GM19438 (cell line): ENCODE measurements around the gene IFT172.
"Not testable (repeated sequence)": the region's sequence is repeated elsewhere in the genome, so short reads cannot be mapped to it uniquely, and the experiment has no call there.

Source experiments
- ATAC-seq: cut with Tn5 transposase; IDR thresholded peaks from one replicate; pipeline ENCODE4 v1.9.1; 2021; ENCODE audit warnings: low read depth; ENCODE audit not compliant: unreplicated experiment

IFT172 gene

GRCh38 chr2:27428978-27429541 is 60.5 kb downstream of the IFT172 start:
- peak; percentile 69 for ATAC-seq

- peak; percentile 81 for ATAC-seq
Measured at GRCh38 chr2:27428213-27428977, 61.1 kb downstream of the IFT172 start, which contains the start of gene NRBP1. Gene NRBP1 (plus strand): TSS chr2:27428631. CDS start chr2:27433274, 4,643 bp downstream.

- no peak for ATAC-seq
Measured at GRCh38 chr2:27427863-27428212, 61.7 kb downstream of the IFT172 start.

- ATAC-seq = not testable (repeated sequence)
Measured at GRCh38 chr2:27425039-27425438, 64.5 kb downstream of the IFT172 start.

GRCh38 chr2:27422958-27423357 is 66.6 kb downstream of the IFT172 start:
- no peak for ATAC-seq

- ATAC-seq = no peak
Measured at GRCh38 chr2:27421660-27422250, 67.8 kb downstream of the IFT172 start.

- no peak for ATAC-seq
Measured at GRCh38 chr2:27420996-27421395, 68.5 kb downstream of the IFT172 start.

- ATAC-seq = no peak
Measured at GRCh38 chr2:27416151-27416550, 73.4 kb downstream of the IFT172 start.

- no peak for ATAC-seq
Measured at GRCh38 chr2:27412419-27413152, 77.0 kb downstream of the IFT172 start.

GRCh38 chr2:27409321-27410073 is 80.0 kb downstream of the IFT172 start, which contains the start of gene PPM1G:
Gene PPM1G (minus strand): TSS chr2:27409591. CDS start chr2:27409422, 169 bp downstream.
- ATAC-seq = peak; percentile 91

- peak; percentile 16 for ATAC-seq
Measured at GRCh38 chr2:27408601-27409320, 80.8 kb downstream of the IFT172 start.

GRCh38 chr2:27407798-27408491 is 81.6 kb downstream of the IFT172 start:
- no peak for ATAC-seq

GRCh38 chr2:27400348-27401135 is 89.0 kb downstream of the IFT172 start:
- ATAC-seq = no peak

GRCh38 chr2:27398962-27399361 is 90.6 kb downstream of the IFT172 start:
- ATAC-seq = no peak
